HG02973 (cell line): ENCODE measurements around the gene GLDN.
"Not testable (repeated sequence)": the region's sequence is repeated elsewhere in the genome, so short reads cannot be mapped to it uniquely, and the experiment has no call there.

ENCODE experiments used
- ATAC-seq: cut with Tn5 transposase; IDR thresholded peaks from one replicate; pipeline ENCODE4 v1.9.1; 2021; ENCODE audit warnings: moderate library complexity; ENCODE audit not compliant: unreplicated experiment

The GLDN gene

GRCh38 chr15:51443282-51443914, 101.9 kb downstream of the GLDN start:
- ATAC-seq, result no peak

GRCh38 chr15:51444112-51444511, 102.7 kb downstream of the GLDN start:
- no peak for ATAC-seq

- no peak for ATAC-seq
Measured at GRCh38 chr15:51444807-51445206, 103.4 kb downstream of the GLDN start.

- not testable (repeated sequence) for ATAC-seq
Measured at GRCh38 chr15:51446029-51446744, 104.7 kb downstream of the GLDN start.

- no peak for ATAC-seq
Measured at GRCh38 chr15:51447855-51448621, 106.6 kb downstream of the GLDN start.

GRCh38 chr15:51448622-51449399, 107.4 kb downstream of the GLDN start:
- no peak for ATAC-seq

GRCh38 chr15:51450001-51450400, 108.5 kb downstream of the GLDN start:
- no peak for ATAC-seq
